Activated CD4-positive, alpha-beta T cell treated with anti-CD3 and anti-CD28 coated beads, Interleukin-2, amount 10 ng/mL, durations not matched to agents 24 days and 14 days (primary cell): ENCODE measurements around the gene CHRNA4. TPM values are rescaled to one million over a fixed set of nuclear protein-coding genes. Genes with fewer than 3 reads are reported as not detected.
A peak's percentile ranks its signal among the peaks of the same experiment; 100 is the strongest.
"Not testable (repeated sequence)": the region's sequence is repeated elsewhere in the genome, so short reads cannot be mapped to it uniquely, and the experiment has no call there.

ENCODE experiments used
- DNase-seq: peaks from one replicate; pipeline ENCODE4 v3.0.0; 2022
- H3K27ac Mint-ChIP-seq: one replicate; pipeline ENCODE4 v1.8.0; 2022; ENCODE audit warnings: mild to moderate bottlenecking, mixed read lengths
- H3K27me3 Mint-ChIP-seq: one replicate; pipeline ENCODE4 v1.8.0; 2022; ENCODE audit warnings: mixed read lengths
- H3K36me3 Mint-ChIP-seq: one replicate; pipeline ENCODE4 v1.8.0; 2022; ENCODE audit warnings: low read depth, mild to moderate bottlenecking, mixed read lengths
- H3K4me1 Mint-ChIP-seq: one replicate; pipeline ENCODE4 v1.8.0; 2021; ENCODE audit warnings: mixed read lengths
- H3K4me3 Mint-ChIP-seq: one replicate; pipeline ENCODE4 v1.8.0; 2022; ENCODE audit warnings: mild to moderate bottlenecking, moderate library complexity, mixed read lengths
- H3K9me3 Mint-ChIP-seq: one replicate; pipeline ENCODE4 v1.8.0; 2021; ENCODE audit warnings: mixed read lengths
- intact Hi-C: fragments of 100-400 bp; cut with micrococcal nuclease; formaldehyde crosslinking; loops from one replicate; pipeline ENCODE4 v1.15.1; 2023
- total RNA-seq: library from RNA; stranded (reverse); gene quantifications from 2 replicates; pipeline ENCODE4 v1.2.3, GENCODE V29; 2022

The CHRNA4 gene
- total RNA-seq, 1 donor from 2014 or later = not detected

- Mint-ChIP-seq H3K4me3 (no peak overlapping the region), H3K9me3 (no peaks in the 10 kb centered on the region), H3K36me3 (no peaks in the 10 kb centered on the region), H3K27ac (no peak overlapping the region), H3K4me1 (no peaks in the 10 kb centered on the region), H3K27me3 (no peaks in the 10 kb centered on the region)
- intact Hi-C loops = no loop called here
- no peak for DNase-seq
Observed at GRCh38 chr20:63311186-63311832, 49.8 kb downstream of the CHRNA4 start.

- Mint-ChIP-seq H3K27me3 (no peaks in the 10 kb centered on the region), H3K4me1 (no peaks in the 10 kb centered on the region), H3K27ac (no peak overlapping the region), H3K4me3 (no peak overlapping the region), H3K9me3 (no peaks in the 10 kb centered on the region), H3K36me3 (no peaks in the 10 kb centered on the region)
- intact Hi-C loops = no loop called here
- no peak for DNase-seq
Observed at GRCh38 chr20:63310265-63310991, 50.7 kb downstream of the CHRNA4 start.

- H3K36me3 Mint-ChIP-seq = no peaks in the 10 kb centered on the region
- DNase-seq = peak; percentile 76
- no peaks in the 10 kb centered on the region for H3K27me3 Mint-ChIP-seq
- intact Hi-C loops = loop anchor here (5.0 kb wide), 1 partner anchor 73 kb away; no protein-coding TSS in a partner anchor
- no peaks in the 10 kb centered on the region for H3K4me1 Mint-ChIP-seq
- no peaks in the 10 kb centered on the region for H3K9me3 Mint-ChIP-seq
- H3K27ac Mint-ChIP-seq = no peak overlapping the region
- H3K4me3 Mint-ChIP-seq = no peak overlapping the region
Observed at GRCh38 chr20:63309261-63310071, 51.7 kb downstream of the CHRNA4 start.

- no peak for DNase-seq
- H3K9me3 Mint-ChIP-seq = no peaks in the 10 kb centered on the region
- no peaks in the 10 kb centered on the region for H3K4me1 Mint-ChIP-seq
- H3K36me3 Mint-ChIP-seq = no peaks in the 10 kb centered on the region
- no peak overlapping the region for H3K4me3 Mint-ChIP-seq
- intact Hi-C loops = loop anchor here (5.0 kb wide), 1 partner anchor 74 kb away; no protein-coding TSS in a partner anchor
- no peak overlapping the region for H3K27ac Mint-ChIP-seq
- H3K27me3 Mint-ChIP-seq = no peaks in the 10 kb centered on the region
Observed at GRCh38 chr20:63308218-63308911, 52.8 kb downstream of the CHRNA4 start.

- Mint-ChIP-seq H3K4me3 (no peak overlapping the region), H3K27ac (no peak overlapping the region), H3K36me3 (no peaks in the 10 kb centered on the region), H3K27me3 (peaks cover 1% of the 10 kb centered on the region), H3K9me3 (no peaks in the 10 kb centered on the region), H3K4me1 (no peaks in the 10 kb centered on the region)
- intact Hi-C loops = loop anchor here (5.0 kb wide), 1 partner anchor 75 kb away; no protein-coding TSS in a partner anchor
- DNase-seq = no peak
Observed at GRCh38 chr20:63307538-63308217, 53.5 kb downstream of the CHRNA4 start.

GRCh38 chr20:63306673-63307537, 54.2 kb downstream of the CHRNA4 start:
- Mint-ChIP-seq H3K9me3 (no peaks in the 10 kb centered on the region), H3K27ac (no peak overlapping the region), H3K36me3 (no peaks in the 10 kb centered on the region), H3K4me3 (no peak overlapping the region), H3K4me1 (no peaks in the 10 kb centered on the region), H3K27me3 (peaks cover 3% of the 10 kb centered on the region)
- no peak for DNase-seq
- intact Hi-C loops = loop anchor here (5.0 kb wide), 1 partner anchor 75 kb away; no protein-coding TSS in a partner anchor

GRCh38 chr20:63305933-63306672, 55.0 kb downstream of the CHRNA4 start:
- not testable (repeated sequence) for DNase-seq, H3K27ac Mint-ChIP-seq, H3K4me1 Mint-ChIP-seq, H3K36me3 Mint-ChIP-seq, H3K9me3 Mint-ChIP-seq, H3K4me3 Mint-ChIP-seq, H3K27me3 Mint-ChIP-seq
- intact Hi-C loops = loop anchor here (5.0 kb wide), 1 partner anchor 76 kb away; no protein-coding TSS in a partner anchor

GRCh38 chr20:63305393-63305792, 55.8 kb downstream of the CHRNA4 start:
- Mint-ChIP-seq H3K36me3 (no peaks in the 10 kb centered on the region), H3K27ac (no peak overlapping the region), H3K4me3 (no peak overlapping the region), H3K4me1 (no peaks in the 10 kb centered on the region), H3K9me3 (no peaks in the 10 kb centered on the region), H3K27me3 (peaks cover 5% of the 10 kb centered on the region)
- intact Hi-C loops = loop anchor here (5.0 kb wide), 1 partner anchor 77 kb away; no protein-coding TSS in a partner anchor
- no peak for DNase-seq

- H3K4me1 Mint-ChIP-seq = no peaks in the 10 kb centered on the region
- no peak overlapping the region for H3K27ac Mint-ChIP-seq
- intact Hi-C loops = no loop called here
- no peak overlapping the region for H3K4me3 Mint-ChIP-seq
- peaks cover 10% of the 10 kb centered on the region for H3K27me3 Mint-ChIP-seq
- no peaks in the 10 kb centered on the region for H3K9me3 Mint-ChIP-seq
- no peaks in the 10 kb centered on the region for H3K36me3 Mint-ChIP-seq
- no peak for DNase-seq
Observed at GRCh38 chr20:63303095-63303666, 58.0 kb downstream of the CHRNA4 start.

GRCh38 chr20:63301671-63302070, 59.5 kb downstream of the CHRNA4 start:
- no peak for DNase-seq
- no peaks in the 10 kb centered on the region for H3K36me3 Mint-ChIP-seq
- H3K9me3 Mint-ChIP-seq = no peaks in the 10 kb centered on the region
- no peaks in the 10 kb centered on the region for H3K4me1 Mint-ChIP-seq
- intact Hi-C loops = no loop called here
- H3K27me3 Mint-ChIP-seq = peaks cover 10% of the 10 kb centered on the region
- no peak overlapping the region for H3K4me3 Mint-ChIP-seq
- H3K27ac Mint-ChIP-seq = no peak overlapping the region

- Mint-ChIP-seq H3K27me3 (peaks cover 13% of the 10 kb centered on the region), H3K4me1 (peaks cover 2% of the 10 kb centered on the region), H3K36me3 (no peaks in the 10 kb centered on the region), H3K27ac (no peak overlapping the region), H3K4me3 (no peak overlapping the region), H3K9me3 (no peaks in the 10 kb centered on the region)
- intact Hi-C loops = no loop called here
- no peak for DNase-seq
Observed at GRCh38 chr20:63298731-63299312, 62.3 kb downstream of the CHRNA4 start.
